WTC11 (cell line): ENCODE data around the gene ATP9A. TPM values are rescaled to one million over a fixed set of nuclear protein-coding genes. Genes with fewer than 3 reads are reported as not detected.

Source experiments
- ATAC-seq: fragments of 200-7000 bp; cut with Tn5 transposase; 2 replicates; pipeline ENCODE4 v1.10.0; 2021; ENCODE audit warnings: mild to moderate bottlenecking, moderate library complexity
- CTCF ChIA-PET: fragments of 300-600 bp; sonication (Branson Sonifier 250); formaldehyde crosslinking; loops from one replicate; lab custom pipeline; 2021; ENCODE audit warnings: antibody characterized with exemption; lab: Charles Lee
- POLR2A ChIA-PET: fragments of 350-600 bp; sonication (Branson Sonifier 250); formaldehyde crosslinking; loops from one replicate; lab custom pipeline; 2021; ENCODE audit warnings: antibody characterized with exemption; lab: Charles Lee
- DNase-seq: peaks from one replicate; pipeline ENCODE4 v3.0.0; 2021; ENCODE audit warnings: low spot score
- H3K27ac Mint-ChIP-seq: 2 replicates; pipeline ENCODE4 v1.8.0; 2021; ENCODE audit warnings: mixed read lengths
- H3K27me3 Mint-ChIP-seq: 2 replicates; pipeline ENCODE4 v1.8.0; 2021; ENCODE audit warnings: low read depth, mild to moderate bottlenecking, moderate library complexity, mixed read lengths
- H3K36me3 Mint-ChIP-seq: 2 replicates; pipeline ENCODE4 v1.8.0; 2021; ENCODE audit warnings: mixed read lengths
- H3K4me1 Mint-ChIP-seq: 2 replicates; pipeline ENCODE4 v1.8.0; 2022; ENCODE audit warnings: mixed read lengths
- H3K4me3 Mint-ChIP-seq: 2 replicates; pipeline ENCODE4 v1.8.0; 2021; ENCODE audit warnings: mild to moderate bottlenecking, moderate library complexity, mixed read lengths
- H3K9me3 Mint-ChIP-seq: 2 replicates; pipeline ENCODE4 v1.8.0; 2021; ENCODE audit warnings: mixed read lengths
- CBFB ChIP-seq: sonication (generic); formaldehyde crosslinking; IDR thresholded peaks from 2 replicates; pipeline ENCODE4 v1.8.1; 2022; ENCODE audit warnings: mild to moderate bottlenecking, low read depth, missing genetic modification reagents
- CREB1 ChIP-seq: sonication (generic); formaldehyde crosslinking; IDR thresholded peaks from 2 replicates; pipeline ENCODE4 v1.8.0; 2023; ENCODE audit warnings: mild to moderate bottlenecking, missing genetic modification reagents
- ESRRA ChIP-seq: sonication (generic); formaldehyde crosslinking; IDR thresholded peaks from 2 replicates; pipeline ENCODE4 v1.8.1; 2022; ENCODE audit warnings: mild to moderate bottlenecking, missing genetic modification reagents, borderline replicate concordance
- GABPB1 ChIP-seq: sonication (generic); formaldehyde crosslinking; IDR thresholded peaks from 2 replicates; pipeline ENCODE4 v1.8.1; 2023; ENCODE audit warnings: mild to moderate bottlenecking, missing genetic modification reagents
- GTF2I ChIP-seq: fragments of 250-450 bp; sonication (Bioruptor Pico); conservative IDR thresholded peaks from 2 replicates; pipeline ENCODE4 v1.4.0; 2021; ENCODE audit warnings: mild to moderate bottlenecking
- JAZF1 ChIP-seq: fragments of 250-450 bp; sonication (Bioruptor Pico); IDR thresholded peaks from 2 replicates; pipeline ENCODE4 v1.9.0; 2021; ENCODE audit warnings: moderate library complexity, mild to moderate bottlenecking, inconsistent platforms
- NFYB ChIP-seq: sonication (generic); formaldehyde crosslinking; conservative IDR thresholded peaks from 2 replicates; pipeline ENCODE4 v1.8.0; 2022; ENCODE audit warnings: low read depth, missing genetic modification reagents
- OVOL2 ChIP-seq: fragments of 250-450 bp; sonication (Bioruptor Pico); IDR thresholded peaks from 2 replicates; pipeline ENCODE4 v1.9.0; 2021; ENCODE audit warnings: mild to moderate bottlenecking, borderline replicate concordance
- PRRX2 ChIP-seq: fragments of 250-450 bp; sonication (Bioruptor Pico); IDR thresholded peaks from 2 replicates; pipeline ENCODE4 v1.8.0; 2021; ENCODE audit warnings: mild to moderate bottlenecking
- TEAD4 ChIP-seq: sonication (generic); formaldehyde crosslinking; IDR thresholded peaks from 2 replicates; pipeline ENCODE4 v1.8.0; 2022; ENCODE audit warnings: mild to moderate bottlenecking, missing genetic modification reagents
- ZBTB21 ChIP-seq: sonication (generic); formaldehyde crosslinking; IDR thresholded peaks from 2 replicates; pipeline ENCODE4 v1.8.1; 2023; ENCODE audit warnings: mild to moderate bottlenecking, missing genetic modification reagents, borderline replicate concordance
- ZNF121 ChIP-seq: sonication (generic); formaldehyde crosslinking; IDR thresholded peaks from 2 replicates; pipeline ENCODE4 v1.8.0; 2023; ENCODE audit warnings: missing genetic modification reagents
- total RNA-seq: library from RNA; stranded (reverse); gene quantifications from 3 replicates; pipeline ENCODE4 v1.2.3, GENCODE V29; 2021
- TF ChIP-seq, protein P1 (sequence below): sonication (generic); formaldehyde crosslinking; IDR thresholded peaks from 2 replicates; pipeline ENCODE4 v1.8.0; 2022; ENCODE audit warnings: mild to moderate bottlenecking, missing genetic modification reagents
- TF ChIP-seq, protein P2 (sequence below): sonication (generic); formaldehyde crosslinking; IDR thresholded peaks from 2 replicates; pipeline ENCODE4 v1.8.1; 2023; ENCODE audit warnings: mild to moderate bottlenecking, missing genetic modification reagents, moderate library complexity
- TF ChIP-seq, protein P3 (sequence below): sonication (generic); formaldehyde crosslinking; IDR thresholded peaks from 2 replicates; pipeline ENCODE4 v1.8.1; 2022; ENCODE audit warnings: mild to moderate bottlenecking, moderate library complexity, missing genetic modification reagents
- TF ChIP-seq, protein P4 (sequence below): sonication (generic); formaldehyde crosslinking; IDR thresholded peaks from 2 replicates; pipeline ENCODE4 v1.8.0; 2022; ENCODE audit warnings: mild to moderate bottlenecking, missing genetic modification reagents
- TF ChIP-seq, protein P5 (sequence below): fragments of 200-600 bp; IDR thresholded peaks from 2 replicates; pipeline ENCODE4 v1.8.0; 2022; ENCODE audit warnings: antibody characterized with exemption
- TF ChIP-seq, protein P6 (sequence below): sonication (generic); formaldehyde crosslinking; IDR thresholded peaks from 2 replicates; pipeline ENCODE4 v1.8.0; 2022; ENCODE audit warnings: mild to moderate bottlenecking, missing genetic modification reagents

The ATP9A gene
- total RNA-seq, 1 experiment from 2014 or later = 5.0 TPM

DNA sequence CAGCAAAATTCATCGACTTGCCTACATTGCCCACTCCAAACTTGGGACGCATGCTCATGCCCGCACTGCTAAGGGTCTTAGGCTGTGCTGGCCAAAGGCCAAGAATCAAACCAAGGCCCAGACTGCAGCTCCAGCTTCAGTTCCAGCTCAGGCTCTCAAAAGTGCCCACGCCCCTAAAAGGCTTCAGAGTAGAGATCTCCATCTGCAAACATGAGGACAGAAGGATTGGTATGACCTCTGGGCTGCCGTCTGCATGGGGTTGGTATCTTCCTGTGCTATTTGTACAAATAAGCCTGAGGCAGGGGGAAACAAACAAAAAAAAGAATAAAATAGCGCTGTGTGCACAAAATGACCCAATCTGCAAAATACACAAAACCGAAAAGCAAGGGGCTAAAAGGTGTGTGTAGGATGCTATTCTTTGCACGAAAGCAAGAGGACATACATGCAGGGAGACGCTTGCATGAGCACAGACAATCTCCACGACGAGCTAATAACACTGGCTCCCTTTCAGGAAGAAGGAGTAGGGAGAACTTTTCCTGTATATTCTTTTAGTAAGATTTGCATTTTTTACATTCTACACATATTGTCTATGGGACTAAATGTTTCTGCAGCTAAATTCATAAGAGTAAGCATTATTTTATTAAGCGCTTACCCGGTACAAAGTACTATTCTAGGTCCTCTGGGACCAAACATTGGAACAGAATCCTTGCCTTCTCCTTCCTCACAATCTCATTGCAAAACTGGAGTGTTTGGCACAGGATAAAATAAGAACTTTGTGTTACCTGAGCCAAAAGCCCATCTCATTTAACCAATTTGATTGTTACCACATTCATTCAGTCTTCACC, 33.1 kb downstream of the ATP9A start (continued):
- TF ChIP-seq OVOL2 (CRISPR knock-in tag) = no peak
- TF ChIP-seq PRRX2 = no peak
- TF ChIP-seq, protein P1, sequence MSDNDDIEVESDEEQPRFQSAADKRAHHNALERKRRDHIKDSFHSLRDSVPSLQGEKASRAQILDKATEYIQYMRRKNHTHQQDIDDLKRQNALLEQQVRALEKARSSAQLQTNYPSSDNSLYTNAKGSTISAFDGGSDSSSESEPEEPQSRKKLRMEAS = no peak
- no peak for TF ChIP-seq CBFB (CRISPR knock-in tag)
- no peak for TF ChIP-seq CREB1 (CRISPR knock-in tag)
- no peak for TF ChIP-seq JAZF1 (CRISPR knock-in tag)
- no peak for TF ChIP-seq ZNF121
- TF ChIP-seq, protein P2, sequence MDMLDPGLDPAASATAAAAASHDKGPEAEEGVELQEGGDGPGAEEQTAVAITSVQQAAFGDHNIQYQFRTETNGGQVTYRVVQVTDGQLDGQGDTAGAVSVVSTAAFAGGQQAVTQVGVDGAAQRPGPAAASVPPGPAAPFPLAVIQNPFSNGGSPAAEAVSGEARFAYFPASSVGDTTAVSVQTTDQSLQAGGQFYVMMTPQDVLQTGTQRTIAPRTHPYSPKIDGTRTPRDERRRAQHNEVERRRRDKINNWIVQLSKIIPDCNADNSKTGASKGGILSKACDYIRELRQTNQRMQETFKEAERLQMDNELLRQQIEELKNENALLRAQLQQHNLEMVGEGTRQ (CRISPR knock-in tag) = no peak
- no peak for TF ChIP-seq ESRRA (CRISPR knock-in tag)
- no peak for TF ChIP-seq GABPB1 (CRISPR knock-in tag)

DNA sequence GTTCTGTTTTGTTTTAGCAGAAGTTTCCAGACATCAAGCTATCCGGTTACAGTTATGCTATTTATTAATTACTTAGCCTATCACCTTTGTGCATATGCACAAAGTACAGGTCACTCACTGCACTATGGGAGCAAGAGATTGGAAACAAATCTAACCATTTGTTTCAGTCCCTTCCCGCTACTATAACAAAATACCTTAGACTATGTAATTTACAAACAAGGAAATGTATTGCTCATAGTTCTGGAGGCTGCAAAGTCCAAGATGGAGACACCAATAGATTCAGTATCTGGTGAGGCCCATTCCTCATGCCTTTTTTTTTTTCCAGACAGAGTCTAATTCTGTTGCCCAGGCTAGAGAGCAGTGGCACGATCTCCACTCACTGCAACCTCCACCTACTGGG, 35.1 kb downstream of the ATP9A start:
- Mint-ChIP-seq H3K4me3 (no peak overlapping the region), H3K27ac (no peak overlapping the region), H3K9me3 (no peaks in the 10 kb centered on the region), H3K36me3 (no peaks in the 10 kb centered on the region), H3K27me3 (no peaks in the 10 kb centered on the region), H3K4me1 (peaks cover 10% of the 10 kb centered on the region)
- CTCF ChIA-PET = no interaction called here
- ATAC-seq = no peak
- POLR2A ChIA-PET = no interaction called here
- no peak for DNase-seq
- no peak for TF ChIP-seq TEAD4 (CRISPR knock-in tag)
- TF ChIP-seq GTF2I (CRISPR knock-in tag) = no peak
- TF ChIP-seq, protein P3, sequence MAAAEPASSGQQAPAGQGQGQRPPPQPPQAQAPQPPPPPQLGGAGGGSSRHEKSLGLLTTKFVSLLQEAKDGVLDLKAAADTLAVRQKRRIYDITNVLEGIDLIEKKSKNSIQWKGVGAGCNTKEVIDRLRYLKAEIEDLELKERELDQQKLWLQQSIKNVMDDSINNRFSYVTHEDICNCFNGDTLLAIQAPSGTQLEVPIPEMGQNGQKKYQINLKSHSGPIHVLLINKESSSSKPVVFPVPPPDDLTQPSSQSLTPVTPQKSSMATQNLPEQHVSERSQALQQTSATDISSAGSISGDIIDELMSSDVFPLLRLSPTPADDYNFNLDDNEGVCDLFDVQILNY (CRISPR knock-in tag) = no peak
- TF ChIP-seq, protein P4, sequence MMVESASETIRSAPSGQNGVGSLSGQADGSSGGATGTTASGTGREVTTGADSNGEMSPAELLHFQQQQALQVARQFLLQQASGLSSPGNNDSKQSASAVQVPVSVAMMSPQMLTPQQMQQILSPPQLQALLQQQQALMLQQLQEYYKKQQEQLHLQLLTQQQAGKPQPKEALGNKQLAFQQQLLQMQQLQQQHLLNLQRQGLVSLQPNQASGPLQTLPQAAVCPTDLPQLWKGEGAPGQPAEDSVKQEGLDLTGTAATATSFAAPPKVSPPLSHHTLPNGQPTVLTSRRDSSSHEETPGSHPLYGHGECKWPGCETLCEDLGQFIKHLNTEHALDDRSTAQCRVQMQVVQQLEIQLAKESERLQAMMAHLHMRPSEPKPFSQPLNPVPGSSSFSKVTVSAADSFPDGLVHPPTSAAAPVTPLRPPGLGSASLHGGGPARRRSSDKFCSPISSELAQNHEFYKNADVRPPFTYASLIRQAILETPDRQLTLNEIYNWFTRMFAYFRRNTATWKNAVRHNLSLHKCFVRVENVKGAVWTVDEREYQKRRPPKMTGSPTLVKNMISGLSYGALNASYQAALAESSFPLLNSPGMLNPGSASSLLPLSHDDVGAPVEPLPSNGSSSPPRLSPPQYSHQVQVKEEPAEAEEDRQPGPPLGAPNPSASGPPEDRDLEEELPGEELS (CRISPR knock-in tag) = no peak
- TF ChIP-seq, protein P5, sequence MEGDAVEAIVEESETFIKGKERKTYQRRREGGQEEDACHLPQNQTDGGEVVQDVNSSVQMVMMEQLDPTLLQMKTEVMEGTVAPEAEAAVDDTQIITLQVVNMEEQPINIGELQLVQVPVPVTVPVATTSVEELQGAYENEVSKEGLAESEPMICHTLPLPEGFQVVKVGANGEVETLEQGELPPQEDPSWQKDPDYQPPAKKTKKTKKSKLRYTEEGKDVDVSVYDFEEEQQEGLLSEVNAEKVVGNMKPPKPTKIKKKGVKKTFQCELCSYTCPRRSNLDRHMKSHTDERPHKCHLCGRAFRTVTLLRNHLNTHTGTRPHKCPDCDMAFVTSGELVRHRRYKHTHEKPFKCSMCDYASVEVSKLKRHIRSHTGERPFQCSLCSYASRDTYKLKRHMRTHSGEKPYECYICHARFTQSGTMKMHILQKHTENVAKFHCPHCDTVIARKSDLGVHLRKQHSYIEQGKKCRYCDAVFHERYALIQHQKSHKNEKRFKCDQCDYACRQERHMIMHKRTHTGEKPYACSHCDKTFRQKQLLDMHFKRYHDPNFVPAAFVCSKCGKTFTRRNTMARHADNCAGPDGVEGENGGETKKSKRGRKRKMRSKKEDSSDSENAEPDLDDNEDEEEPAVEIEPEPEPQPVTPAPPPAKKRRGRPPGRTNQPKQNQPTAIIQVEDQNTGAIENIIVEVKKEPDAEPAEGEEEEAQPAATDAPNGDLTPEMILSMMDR = no peak
- no peak for TF ChIP-seq ZBTB21 (CRISPR knock-in tag)
- no peak for TF ChIP-seq NFYB (CRISPR knock-in tag)
- TF ChIP-seq, protein P6, sequence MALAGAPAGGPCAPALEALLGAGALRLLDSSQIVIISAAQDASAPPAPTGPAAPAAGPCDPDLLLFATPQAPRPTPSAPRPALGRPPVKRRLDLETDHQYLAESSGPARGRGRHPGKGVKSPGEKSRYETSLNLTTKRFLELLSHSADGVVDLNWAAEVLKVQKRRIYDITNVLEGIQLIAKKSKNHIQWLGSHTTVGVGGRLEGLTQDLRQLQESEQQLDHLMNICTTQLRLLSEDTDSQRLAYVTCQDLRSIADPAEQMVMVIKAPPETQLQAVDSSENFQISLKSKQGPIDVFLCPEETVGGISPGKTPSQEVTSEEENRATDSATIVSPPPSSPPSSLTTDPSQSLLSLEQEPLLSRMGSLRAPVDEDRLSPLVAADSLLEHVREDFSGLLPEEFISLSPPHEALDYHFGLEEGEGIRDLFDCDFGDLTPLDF (CRISPR knock-in tag) = no peak
- no peak for TF ChIP-seq CBFB (CRISPR knock-in tag)
